ENCODE data around the gene EYS.

Gene EYS

GRCh38 chr6:65707126-65707826, at the start of gene EYS:
EYS (minus strand) TSS chr6:65707226; CDS start chr6:65495410, 211,816 bp downstream.
- DNase-seq (ENCODE audit: low read depth in 2 of 2) = no peak

DNA sequence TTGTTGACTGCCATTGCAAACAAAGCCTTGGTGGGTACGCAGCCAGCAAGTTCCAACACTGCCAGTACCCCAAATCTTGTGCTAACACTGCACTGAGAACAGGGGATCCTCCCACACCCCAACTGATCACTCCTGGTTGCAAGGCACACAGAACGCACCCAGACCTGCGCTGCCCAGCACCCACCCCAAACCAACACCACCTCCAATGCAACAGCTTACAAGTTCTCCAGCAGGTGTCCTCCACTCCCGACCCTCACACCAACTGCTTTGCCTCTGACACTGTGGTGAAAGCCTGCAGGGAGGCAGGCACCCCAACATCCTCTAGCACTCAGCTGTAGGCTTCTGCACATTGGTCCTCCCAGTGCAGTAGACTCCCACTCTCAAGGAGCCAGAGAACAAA, 39.3 kb upstream of the EYS start:
- no peak for DNase-seq (ENCODE audit: low read depth in 2 of 2)

DNA sequence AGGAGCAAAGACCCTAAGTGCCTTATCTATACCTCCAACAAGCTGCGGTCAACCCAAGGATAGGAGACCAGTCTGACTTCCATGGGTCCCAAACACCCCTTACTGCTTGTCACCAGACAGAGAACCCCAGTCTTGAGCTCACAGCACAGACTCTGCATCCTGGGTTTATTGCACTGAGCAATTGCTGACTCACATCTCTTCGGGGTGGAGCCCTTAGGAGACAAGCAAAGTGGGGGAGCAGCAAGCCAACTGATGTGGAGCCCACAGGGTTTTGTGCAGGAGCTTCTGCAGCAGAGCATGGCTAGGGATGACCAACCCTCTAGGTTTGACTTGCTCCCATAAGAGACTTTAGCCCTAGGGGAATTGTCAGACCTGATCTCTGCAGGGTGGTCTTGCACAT, 38.6 kb upstream of the EYS start:
- no peak for DNase-seq (ENCODE audit: low read depth in 2 of 2)

GRCh38 chr6:65728879-65729479, 22.0 kb upstream of the EYS start:
- DNase-seq (ENCODE audit: low read depth in 2 of 2) = no peak

GRCh38 chr6:65719101-65719500, 12.1 kb upstream of the EYS start:
- no peak for DNase-seq (ENCODE audit: low read depth in 2 of 2)

DNA sequence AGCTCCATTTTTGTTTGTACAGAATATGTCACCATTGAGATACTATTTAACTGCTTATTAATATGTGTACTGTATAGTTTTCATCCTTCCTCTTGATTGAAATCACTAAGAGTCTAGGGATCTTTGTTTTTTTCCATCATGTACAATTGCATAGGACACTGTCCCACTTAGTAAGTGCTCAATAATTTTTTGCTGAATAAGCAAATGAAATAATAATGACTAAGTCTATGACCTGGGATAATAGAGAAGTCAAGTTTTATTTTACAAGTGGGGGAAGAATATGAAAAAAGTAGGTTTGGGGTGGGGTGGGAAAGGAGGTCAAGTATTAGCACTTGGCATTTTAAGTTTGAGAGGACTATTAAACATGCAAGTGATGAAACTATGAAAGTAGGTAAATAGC, 4.5 kb upstream of the EYS start:
- DNase-seq (ENCODE audit: low read depth in 2 of 2) = no peak

DNA sequence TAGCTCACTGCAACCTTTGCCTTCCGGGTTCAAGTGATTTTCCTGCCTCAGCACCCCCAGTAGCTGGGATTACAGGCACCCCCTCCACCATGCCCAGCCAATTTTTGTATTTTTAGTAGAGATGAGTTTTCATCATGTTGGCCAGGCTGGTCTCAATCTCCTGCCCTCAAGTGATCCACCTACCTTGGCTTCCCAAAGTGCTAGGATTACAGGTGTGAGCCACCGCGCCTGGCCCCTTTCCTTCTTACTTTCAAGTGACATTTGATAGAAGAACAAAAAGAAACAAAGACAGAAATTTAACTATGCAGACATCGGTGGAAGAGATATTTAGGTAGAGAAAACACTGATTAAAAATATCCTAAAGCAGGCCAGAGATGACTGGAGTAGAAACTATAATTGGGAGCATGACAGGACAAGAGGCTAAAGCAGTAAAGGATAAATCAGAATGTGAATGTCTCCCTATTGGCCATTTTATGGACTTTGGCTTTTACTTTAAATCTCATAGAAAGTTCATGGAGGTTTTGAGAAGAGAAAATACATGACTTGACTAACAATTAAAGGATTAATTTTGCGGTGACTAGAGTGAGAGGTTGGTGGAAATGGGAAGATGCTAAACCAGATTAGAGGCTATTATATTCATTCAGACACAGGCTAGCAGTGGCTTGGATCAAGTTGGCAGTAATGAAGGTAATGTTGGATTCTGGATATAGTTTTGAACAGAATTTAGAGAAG, 2.2 kb upstream of the EYS start:
- no peak for DNase-seq (ENCODE audit: low read depth in 2 of 2)

- DNase-seq (ENCODE audit: low read depth in 2 of 2) = no peak
Measured at GRCh38 chr6:65708162-65708561, 1.1 kb upstream of the EYS start.

- DNase-seq (ENCODE audit: low read depth in 2 of 2) = no peak
Measured at GRCh38 chr6:65706436-65706835, 590 bp downstream of the EYS start.

DNA sequence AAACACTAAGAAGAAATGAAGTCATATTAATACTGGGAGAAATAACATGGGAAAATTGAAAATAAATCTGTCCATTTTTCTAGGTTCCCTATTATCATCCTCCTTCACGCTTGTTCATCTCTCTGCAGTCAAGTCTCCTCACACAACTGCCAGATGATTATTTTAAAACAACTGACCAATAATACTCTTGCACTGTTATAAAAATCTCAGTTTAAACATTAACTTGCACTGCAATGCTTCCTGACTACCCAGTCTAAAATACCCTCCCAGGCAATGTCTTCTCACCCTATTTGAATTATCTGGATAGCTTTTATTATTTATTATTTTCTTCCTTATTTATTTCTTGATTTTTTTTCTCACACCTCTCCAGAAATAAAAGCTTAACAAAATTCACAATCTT, 5.7 kb downstream of the EYS start:
- no peak for DNase-seq (ENCODE audit: low read depth in 2 of 2)

GRCh38 chr6:65700561-65700960, 6.5 kb downstream of the EYS start:
- DNase-seq (ENCODE audit: low read depth in 2 of 2) = no peak

GRCh38 chr6:65692109-65692508, 14.9 kb downstream of the EYS start:
- no peak for DNase-seq (ENCODE audit: low read depth in 2 of 2)

- no peak for DNase-seq (ENCODE audit: low read depth in 2 of 2)
Measured at GRCh38 chr6:65680232-65680631, 26.8 kb downstream of the EYS start.

- no peak for DNase-seq (ENCODE audit: low read depth in 2 of 2)
Measured at GRCh38 chr6:65671922-65672321, 35.1 kb downstream of the EYS start.

DNA sequence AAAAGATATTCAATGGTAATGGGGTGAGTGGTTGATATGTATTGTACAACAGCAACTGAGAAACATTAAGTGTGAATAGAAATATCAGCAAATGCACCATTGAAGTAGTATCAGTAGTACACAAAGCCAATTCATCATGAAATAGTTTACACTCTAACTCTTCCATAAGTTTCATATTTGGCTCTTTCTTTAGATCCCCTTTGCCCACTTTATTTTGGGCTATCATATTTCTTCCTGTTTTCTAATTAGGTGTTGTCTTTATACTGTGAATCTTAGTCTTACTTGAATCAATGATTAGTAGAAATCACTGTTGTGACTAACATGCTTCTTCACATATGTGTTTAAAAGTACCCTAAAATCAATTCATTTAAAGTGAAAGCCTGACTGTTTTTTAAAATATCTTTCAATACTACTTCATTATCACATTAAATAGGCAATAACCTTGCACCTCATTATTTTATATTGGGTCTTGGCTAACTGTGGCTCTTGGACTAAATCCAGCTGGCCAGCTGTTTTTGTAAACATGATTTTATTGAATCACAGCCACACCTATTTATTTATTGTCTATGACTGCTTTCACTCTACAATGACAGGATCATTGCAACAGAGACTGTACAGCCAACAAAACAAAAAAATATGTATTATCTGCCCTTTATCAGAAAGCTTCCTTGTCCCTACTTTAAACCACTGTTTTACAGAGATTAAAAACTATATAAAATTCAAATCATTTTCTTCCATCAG, 38.9 kb downstream of the EYS start:
- DNase-seq (ENCODE audit: low read depth in 2 of 2) = no peak

DNA sequence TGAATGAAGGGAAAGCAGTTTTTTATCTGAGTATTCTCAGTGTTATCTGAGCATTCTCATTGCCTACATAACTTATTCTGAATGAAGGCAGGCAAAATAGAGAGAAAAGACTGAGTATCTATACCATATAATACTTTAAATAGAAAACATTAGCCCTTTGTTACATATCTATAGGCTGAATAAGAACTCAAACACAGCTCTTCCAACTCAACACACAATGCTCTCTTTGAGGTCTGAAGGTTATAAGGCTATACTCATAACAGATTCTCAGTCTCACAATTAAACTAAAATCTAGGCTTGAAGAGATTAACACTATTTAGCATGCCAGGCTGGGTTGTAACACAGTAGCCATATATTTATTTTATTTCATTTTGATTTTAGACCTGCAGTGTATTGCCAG, 56.9 kb downstream of the EYS start:
- no peak for DNase-seq (ENCODE audit: low read depth in 2 of 2)

DNA sequence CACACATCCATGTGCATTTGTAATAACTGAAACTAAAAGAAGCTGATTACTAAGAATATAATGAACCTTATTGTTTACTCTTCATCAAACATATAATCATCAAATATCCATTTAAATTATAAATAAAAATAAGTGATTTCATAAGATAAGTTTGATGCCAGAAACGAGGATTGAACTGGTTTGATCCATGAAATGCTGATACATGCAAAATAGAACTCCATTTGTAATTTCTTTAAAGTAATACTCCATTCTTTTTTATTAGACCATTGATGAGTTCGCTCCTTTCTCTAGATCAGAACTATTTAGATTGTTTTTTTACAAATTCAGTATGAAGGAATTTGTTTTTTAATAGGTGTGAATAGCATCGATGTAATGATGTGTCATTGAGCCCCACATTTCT, 57.6 kb downstream of the EYS start:
- no peak for DNase-seq (ENCODE audit: low read depth in 2 of 2)

GRCh38 chr6:65646544-65646943, 60.5 kb downstream of the EYS start:
- no peak for DNase-seq (ENCODE audit: low read depth in 2 of 2)

DNA sequence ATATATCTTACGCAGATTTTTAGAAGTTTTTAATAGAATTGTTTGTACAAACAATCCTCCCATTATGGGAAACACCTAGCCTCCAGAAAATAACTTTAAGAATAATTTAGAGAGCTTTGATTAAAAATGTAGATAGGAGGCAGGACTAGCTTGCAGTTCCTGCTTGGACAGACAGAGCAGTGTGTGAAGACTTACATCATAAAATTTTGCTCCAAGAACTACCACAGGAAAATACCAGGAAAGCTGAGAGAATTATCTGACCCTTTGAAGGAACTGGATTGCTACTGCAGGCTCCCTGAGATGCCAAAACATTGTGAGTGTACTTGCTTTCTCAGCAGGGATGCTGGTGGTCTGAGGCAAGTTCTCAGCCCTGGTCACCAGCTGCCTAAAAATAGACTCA, 64.2 kb downstream of the EYS start:
- DNase-seq (ENCODE audit: low read depth in 2 of 2) = no peak

GRCh38 chr6:65638047-65638831, 68.8 kb downstream of the EYS start:
- DNase-seq (ENCODE audit: low read depth in 2 of 2) = no peak

- DNase-seq (ENCODE audit: low read depth in 2 of 2) = no peak
Measured at GRCh38 chr6:65637289-65638046, 69.6 kb downstream of the EYS start.
